GM23248 (cell line): ENCODE results near the gene CST8.

Experiments
- EZH2 ChIP-seq: fragments of 200-600 bp; sonication (generic); IDR thresholded peaks from 2 replicates; pipeline ENCODE4 v1.6.1; 2018; ENCODE audit warnings: antibody characterized with exemption, mild to moderate bottlenecking; ENCODE audit not compliant: insufficient read depth, poor library complexity, severe bottlenecking
- EZH2phosphoT487 ChIP-seq: fragments of 200-600 bp; sonication (generic); IDR thresholded peaks from 2 replicates; pipeline ENCODE4 v1.6.1; 2018; ENCODE audit warnings: antibody characterized with exemption, moderate library complexity, mild to moderate bottlenecking, low read depth; ENCODE audit not compliant: insufficient read depth

GRCh38 chr20:23524146-23524545 lies 33.2 kb downstream of the CST8 start:
- TF ChIP-seq EZH2 (no peak), EZH2phosphoT487 (no peak)
